Amygdala (tissue), 56 donors: ENCODE results near the gene FMNL1.

Source experiments
- DNase-seq, 56 donors: peaks; one replicate each; lab custom pipeline; 2025; lab: John Stamatoyannopoulos, UW

FMNL1 gene

GRCh38 chr17:45222996-45223538, 1.4 kb downstream of the FMNL1 start:
- DNase-seq, result no peak

- no peak for DNase-seq
Measured at GRCh38 chr17:45223539-45224528, 2.1 kb downstream of the FMNL1 start.

GRCh38 chr17:45224671-45225050, 3.0 kb downstream of the FMNL1 start:
- no peak for DNase-seq

- no peak for DNase-seq
Measured at GRCh38 chr17:45225051-45225700, 3.5 kb downstream of the FMNL1 start.

- DNase-seq, result peak in 33 of 56 donors; percentile 13 to 62 (median 38)
Measured at GRCh38 chr17:45225964-45226530, 4.4 kb downstream of the FMNL1 start.

GRCh38 chr17:45226576-45226975, 4.9 kb downstream of the FMNL1 start:
- no peak for DNase-seq

- DNase-seq, result no peak
Measured at GRCh38 chr17:45227101-45227925, 5.6 kb downstream of the FMNL1 start.

- DNase-seq, result no peak
Measured at GRCh38 chr17:45227926-45228762, 6.5 kb downstream of the FMNL1 start.

GRCh38 chr17:45228763-45229539, 7.3 kb downstream of the FMNL1 start:
- DNase-seq, result peak in 34 of 56 donors; percentile 14 to 64 (median 41)

- no peak for DNase-seq
Measured at GRCh38 chr17:45229681-45230409, 8.2 kb downstream of the FMNL1 start.

- no peak for DNase-seq
Measured at GRCh38 chr17:45230410-45230786, 8.7 kb downstream of the FMNL1 start.

GRCh38 chr17:45230787-45231480, 9.2 kb downstream of the FMNL1 start:
- DNase-seq, result no peak

GRCh38 chr17:45231481-45232116, 9.9 kb downstream of the FMNL1 start:
- DNase-seq, result no peak

GRCh38 chr17:45232514-45233422, 11.1 kb downstream of the FMNL1 start:
- DNase-seq, result no peak

- no peak for DNase-seq
Measured at GRCh38 chr17:45233423-45233924, 11.8 kb downstream of the FMNL1 start.
